Measurements from ENCODE around the gene GNAO1. TPM values are rescaled to one million over a fixed set of nuclear protein-coding genes. Genes with fewer than 3 reads are reported as not detected.

GNAO1 gene
- polyA plus RNA-seq, 1 experiment, result 10.8 TPM

DNA sequence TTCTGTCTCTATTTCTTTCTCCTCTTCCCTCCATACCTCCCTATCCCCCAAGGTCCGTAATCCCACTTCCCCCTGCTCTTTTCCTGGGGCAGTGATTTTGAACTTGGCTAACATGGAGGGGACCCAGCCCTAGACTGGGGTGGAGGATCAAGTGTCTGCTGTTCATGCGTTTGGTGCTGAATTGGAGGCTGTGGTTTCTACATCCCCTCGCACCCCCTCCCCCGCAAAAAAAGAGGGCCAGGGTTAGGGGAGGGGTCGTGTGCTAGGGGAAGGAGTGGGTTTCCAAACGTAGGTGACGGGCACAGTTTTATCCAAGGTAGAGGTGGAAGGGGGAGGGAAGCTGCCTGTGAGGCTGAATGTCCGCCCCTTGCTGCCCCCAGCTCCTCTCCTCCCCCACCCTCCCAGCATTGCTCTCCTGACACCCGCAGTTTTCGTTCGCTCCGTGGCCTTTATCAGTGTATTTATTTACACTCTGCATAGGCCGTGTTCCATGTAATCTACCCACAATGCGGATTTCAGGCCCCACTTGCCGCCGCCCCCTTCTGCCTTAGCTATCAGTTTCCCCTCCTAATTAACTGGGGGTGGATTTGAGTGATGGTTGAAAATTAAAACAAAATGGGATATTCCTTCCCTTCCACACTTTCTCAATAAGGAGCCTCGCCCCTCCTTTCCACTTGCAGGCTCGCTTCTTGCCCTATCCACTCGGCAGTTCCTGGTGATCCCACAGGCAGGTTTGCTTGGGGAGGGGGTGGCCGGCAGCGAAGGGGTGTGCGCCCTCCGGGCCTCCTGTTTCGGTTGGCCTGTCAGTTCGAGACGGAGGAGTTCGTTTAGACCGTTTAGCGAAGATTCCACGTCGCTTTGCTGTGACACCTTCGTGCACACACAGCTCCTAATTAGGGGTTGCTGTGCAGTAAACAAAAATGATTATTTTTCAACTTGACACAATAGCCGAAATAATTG lies 2.0 kb downstream of the GNAO1 start:
- peak overlapping the region; percentile 53 for H3K4me3 ChIP-seq (ENCODE audit: low read depth, low read length)
- TF ChIP-seq, protein P1, sequence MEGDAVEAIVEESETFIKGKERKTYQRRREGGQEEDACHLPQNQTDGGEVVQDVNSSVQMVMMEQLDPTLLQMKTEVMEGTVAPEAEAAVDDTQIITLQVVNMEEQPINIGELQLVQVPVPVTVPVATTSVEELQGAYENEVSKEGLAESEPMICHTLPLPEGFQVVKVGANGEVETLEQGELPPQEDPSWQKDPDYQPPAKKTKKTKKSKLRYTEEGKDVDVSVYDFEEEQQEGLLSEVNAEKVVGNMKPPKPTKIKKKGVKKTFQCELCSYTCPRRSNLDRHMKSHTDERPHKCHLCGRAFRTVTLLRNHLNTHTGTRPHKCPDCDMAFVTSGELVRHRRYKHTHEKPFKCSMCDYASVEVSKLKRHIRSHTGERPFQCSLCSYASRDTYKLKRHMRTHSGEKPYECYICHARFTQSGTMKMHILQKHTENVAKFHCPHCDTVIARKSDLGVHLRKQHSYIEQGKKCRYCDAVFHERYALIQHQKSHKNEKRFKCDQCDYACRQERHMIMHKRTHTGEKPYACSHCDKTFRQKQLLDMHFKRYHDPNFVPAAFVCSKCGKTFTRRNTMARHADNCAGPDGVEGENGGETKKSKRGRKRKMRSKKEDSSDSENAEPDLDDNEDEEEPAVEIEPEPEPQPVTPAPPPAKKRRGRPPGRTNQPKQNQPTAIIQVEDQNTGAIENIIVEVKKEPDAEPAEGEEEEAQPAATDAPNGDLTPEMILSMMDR (IDR thresholded peaks at IDR 0.05; ENCODE audit: insufficient read depth, low read depth, low read length), result no peak

DNA sequence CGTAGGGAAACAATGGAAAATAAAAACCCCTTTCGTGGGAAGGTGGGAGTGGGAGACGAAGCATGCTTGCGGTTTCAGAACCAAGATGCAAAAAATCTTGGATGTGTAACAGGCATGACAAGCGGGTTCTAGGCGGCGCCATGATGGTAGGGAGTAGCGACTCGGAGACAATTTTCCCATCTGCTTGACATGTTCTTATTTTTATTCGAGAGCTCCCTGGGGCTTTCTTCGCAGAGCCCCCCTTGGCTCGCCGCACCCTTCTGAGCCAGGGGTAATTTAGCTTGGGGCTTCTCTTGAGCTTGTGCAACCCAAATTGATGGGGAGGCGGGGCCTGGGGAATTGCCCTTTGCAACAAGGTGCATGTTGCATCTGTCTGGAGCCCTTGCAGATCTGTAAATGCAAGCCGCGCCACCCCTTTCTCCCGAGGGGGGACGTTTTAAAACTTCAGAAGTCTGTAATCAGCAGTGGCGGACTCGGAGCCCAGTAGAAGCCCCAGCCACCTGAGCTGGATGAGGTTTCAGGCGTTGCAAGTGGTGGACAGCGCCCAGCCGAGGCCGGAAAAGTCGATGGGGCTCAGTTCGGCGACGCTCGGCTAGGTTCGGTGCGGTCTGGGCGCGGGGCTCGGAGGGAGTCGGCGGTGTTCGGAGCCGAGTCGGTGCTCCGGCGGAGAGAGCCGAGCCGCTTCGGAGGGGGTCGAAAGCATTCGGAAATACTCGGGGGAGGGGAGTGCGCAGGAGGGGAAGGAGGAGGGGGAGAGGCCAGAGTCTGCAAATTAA lies 2.9 kb downstream of the GNAO1 start:
- CTCF ChIA-PET, result no interaction called here
- Histone ChIP-seq H3K4me3 (ENCODE audit: low read depth, low read length) (peak overlapping the region; percentile 7; the same call in 1 of the 2 replicates), H3K27me3 (ENCODE audit: control insufficient read depth, insufficient read depth, low read length) (peaks cover 10% of the 10 kb centered on the region), H3K36me3 (ENCODE audit: control insufficient read depth, insufficient read depth, low read length) (no peaks in the 10 kb centered on the region)
- DNase-seq (ENCODE audit: low read depth), result no peak
- POLR2A ChIA-PET, result no interaction called here
- TF ChIP-seq, protein P1 (IDR thresholded peaks at IDR 0.05; ENCODE audit: insufficient read depth, low read depth, low read length), result no peak

More for the DNA sequence above, 2.0 kb downstream of the GNAO1 start:
- no peaks in the 10 kb centered on the region for H3K36me3 ChIP-seq (ENCODE audit: control insufficient read depth, insufficient read depth, low read length)
- no peak for DNase-seq (ENCODE audit: low read depth)
- CTCF ChIA-PET, result interaction anchor here (1.4 kb wide), 1 partner anchor 101 kb away, joined by 4 read pairs; no protein-coding TSS in a partner anchor
- POLR2A ChIA-PET, result no interaction called here
- H3K27me3 ChIP-seq (ENCODE audit: control insufficient read depth, insufficient read depth, low read length), result peaks cover 14% of the 10 kb centered on the region

DNA sequence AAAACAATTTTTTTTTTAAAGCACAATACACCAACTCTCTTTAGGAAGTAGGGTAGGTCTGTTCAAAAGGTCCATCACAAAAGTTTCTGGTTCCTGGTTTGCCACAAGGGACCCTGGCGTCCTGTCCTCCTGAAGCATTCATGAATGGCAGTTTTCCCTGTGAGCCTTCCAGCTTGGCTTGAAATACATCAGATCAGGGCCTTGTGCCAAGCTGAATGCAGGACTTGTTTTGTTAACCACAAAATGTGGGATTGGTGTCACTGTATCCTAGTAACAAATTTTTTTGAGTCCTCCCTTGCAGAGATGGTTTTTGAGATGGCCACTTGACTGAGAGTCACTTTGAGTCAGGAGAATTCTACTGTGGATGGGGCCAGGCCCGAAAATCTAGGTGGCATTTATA lies 3.9 kb downstream of the GNAO1 start:
- H3K4me3 ChIP-seq (ENCODE audit: low read depth, low read length), result no peak overlapping the region
- no peak for DNase-seq (ENCODE audit: low read depth)
- no peaks in the 10 kb centered on the region for H3K36me3 ChIP-seq (ENCODE audit: control insufficient read depth, insufficient read depth, low read length)
- TF ChIP-seq, protein P1 (IDR thresholded peaks at IDR 0.05; ENCODE audit: insufficient read depth, low read depth, low read length), result no peak
- CTCF ChIA-PET, result no interaction called here
- POLR2A ChIA-PET, result no interaction called here
- peaks cover 9% of the 10 kb centered on the region; the same call in 1 of the 2 replicates for H3K27me3 ChIP-seq (ENCODE audit: control insufficient read depth, insufficient read depth, low read length)

DNA sequence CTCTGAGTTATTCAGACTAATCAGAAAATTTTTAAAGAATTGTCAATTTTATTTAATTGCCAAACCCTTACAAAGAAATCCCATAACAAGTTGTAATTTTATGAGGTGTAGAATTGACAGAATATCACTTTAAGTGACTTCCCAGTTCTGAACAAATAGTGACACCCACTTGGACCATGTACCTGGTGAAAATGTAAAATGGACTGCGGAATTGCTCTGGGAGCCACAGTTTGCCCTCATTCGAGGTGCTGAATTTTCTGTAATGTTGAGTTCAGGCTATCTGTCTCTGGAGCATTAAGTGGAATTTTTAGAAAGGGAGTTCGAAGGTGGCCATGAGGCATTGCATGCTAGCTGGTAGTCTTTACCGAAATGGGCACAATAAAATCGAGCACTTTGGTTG lies 5.1 kb downstream of the GNAO1 start:
- CTCF ChIA-PET, result interaction anchor here (1.0 kb wide), 1 partner anchor 73 kb away, joined by 3 read pairs; no protein-coding TSS in a partner anchor
- H3K4me3 ChIP-seq (ENCODE audit: low read depth, low read length), result no peak overlapping the region
- POLR2A ChIA-PET, result no interaction called here

More for the DNA sequence above, 5.1 kb downstream of the GNAO1 start:
- TF ChIP-seq, protein P1 (IDR thresholded peaks at IDR 0.05; ENCODE audit: insufficient read depth, low read depth, low read length), result no peak
- DNase-seq (ENCODE audit: low read depth), result no peak
- Histone ChIP-seq H3K36me3 (ENCODE audit: control insufficient read depth, insufficient read depth, low read length) (no peaks in the 10 kb centered on the region), H3K27me3 (ENCODE audit: control insufficient read depth, insufficient read depth, low read length) (peaks cover 7% of the 10 kb centered on the region; the same call in 1 of the 2 replicates)

Measured in BJ (cell line).